PC-3 (cell line): Measurements from ENCODE around the gene FGFR2.

Source experiments
- EZH2 ChIP-seq: fragments of 300-600 bp; sonication (generic); IDR thresholded peaks from one replicate; pipeline ENCODE4 v1.6.1; 2017; ENCODE audit warnings: antibody characterized with exemption, mild to moderate bottlenecking, low read length; ENCODE audit not compliant: unreplicated experiment
- EZH2phosphoT487 ChIP-seq: fragments of 300-600 bp; sonication (generic); IDR thresholded peaks from 2 replicates; pipeline ENCODE4 v1.6.1; 2018; ENCODE audit warnings: mild to moderate bottlenecking, antibody characterized with exemption, low read length, borderline replicate concordance
- TF ChIP-seq, protein P1 (sequence below): fragments of 300-600 bp; sonication (generic); conservative IDR thresholded peaks from 2 replicates; pipeline ENCODE4 v1.5.1; 2017; ENCODE audit warnings: antibody characterized with exemption, low read depth, mild to moderate bottlenecking, low read length

DNA sequence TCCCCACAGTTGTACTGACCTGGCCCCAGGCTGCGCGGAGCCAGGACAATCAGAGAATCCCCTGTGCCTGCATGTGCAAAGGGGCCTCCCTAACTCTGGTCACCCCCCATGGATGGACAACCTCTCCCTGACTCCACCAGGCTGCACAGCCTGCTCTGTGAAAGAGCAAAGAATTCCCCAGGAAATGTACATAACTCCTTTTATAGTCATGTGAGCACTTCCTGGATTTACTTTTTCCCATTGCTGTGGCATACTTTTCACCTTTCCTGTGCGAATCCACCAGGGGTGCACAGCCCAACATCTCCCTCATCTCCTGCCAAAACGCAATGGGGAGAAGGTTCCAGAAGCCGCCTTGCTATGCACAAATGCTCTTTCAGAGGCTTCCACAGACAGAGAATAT is 27.9 kb downstream of the FGFR2 start:
- TF ChIP-seq, protein P1, sequence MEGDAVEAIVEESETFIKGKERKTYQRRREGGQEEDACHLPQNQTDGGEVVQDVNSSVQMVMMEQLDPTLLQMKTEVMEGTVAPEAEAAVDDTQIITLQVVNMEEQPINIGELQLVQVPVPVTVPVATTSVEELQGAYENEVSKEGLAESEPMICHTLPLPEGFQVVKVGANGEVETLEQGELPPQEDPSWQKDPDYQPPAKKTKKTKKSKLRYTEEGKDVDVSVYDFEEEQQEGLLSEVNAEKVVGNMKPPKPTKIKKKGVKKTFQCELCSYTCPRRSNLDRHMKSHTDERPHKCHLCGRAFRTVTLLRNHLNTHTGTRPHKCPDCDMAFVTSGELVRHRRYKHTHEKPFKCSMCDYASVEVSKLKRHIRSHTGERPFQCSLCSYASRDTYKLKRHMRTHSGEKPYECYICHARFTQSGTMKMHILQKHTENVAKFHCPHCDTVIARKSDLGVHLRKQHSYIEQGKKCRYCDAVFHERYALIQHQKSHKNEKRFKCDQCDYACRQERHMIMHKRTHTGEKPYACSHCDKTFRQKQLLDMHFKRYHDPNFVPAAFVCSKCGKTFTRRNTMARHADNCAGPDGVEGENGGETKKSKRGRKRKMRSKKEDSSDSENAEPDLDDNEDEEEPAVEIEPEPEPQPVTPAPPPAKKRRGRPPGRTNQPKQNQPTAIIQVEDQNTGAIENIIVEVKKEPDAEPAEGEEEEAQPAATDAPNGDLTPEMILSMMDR, result no peak
- no peak for TF ChIP-seq EZH2
- TF ChIP-seq EZH2phosphoT487, result no peak
